ENCODE measurements around the gene CRABP2.

The CRABP2 gene

GRCh38 chr1:156670359-156670758, 35.0 kb downstream of the CRABP2 start:
- Histone ChIP-seq H3K4me2 (ENCODE audit: low read length) (no peak overlapping the region), H3K4me3 (ENCODE audit: low read length) (no peak overlapping the region), H3K36me3 (ENCODE audit: control insufficient read depth, low read length) (no peaks in the 10 kb centered on the region)

GRCh38 chr1:156669794-156670193, 35.6 kb downstream of the CRABP2 start:
- Histone ChIP-seq H3K4me2 (ENCODE audit: low read length) (no peak overlapping the region), H3F3A (ENCODE audit: control insufficient read depth, insufficient read depth) (peaks cover 5% of the 10 kb centered on the region; the same call in 1 of the 2 replicates), H3K36me3 (ENCODE audit: control insufficient read depth, low read length) (no peaks in the 10 kb centered on the region), H3K4me1 (ENCODE audit: control insufficient read depth, low read length) (peaks cover 9% of the 10 kb centered on the region), H3K79me2 (ENCODE audit: control insufficient read depth, low read length) (no peaks in the 10 kb centered on the region), H3K27me3 (ENCODE audit: control insufficient read depth, low read length) (peaks cover 71% of the 10 kb centered on the region), H3K9me2 (replicated peaks; ENCODE audit: control insufficient read depth, low read length) (no peaks in the 10 kb centered on the region), H3K9me3 (ENCODE audit: control insufficient read depth, insufficient read depth, low read length) (no peaks in the 10 kb centered on the region), H3K27ac (ENCODE audit: low read depth, low read length) (no peak overlapping the region), H4K20me1 (ENCODE audit: control insufficient read depth, insufficient read depth, low read depth, low read length) (no peaks in the 10 kb centered on the region), H3K4me3 (ENCODE audit: low read length) (no peak overlapping the region)
- no peak for TF ChIP-seq EZH2phosphoT487 (IDR thresholded peaks at IDR 0.05; ENCODE audit: borderline replicate concordance, low read length)
- no peak for TF ChIP-seq CTCF (IDR thresholded peaks at IDR 0.05; ENCODE audit: low read depth, low read length, poor library complexity, severe bottlenecking)

More at GRCh38 chr1:156670359-156670758, 35.0 kb downstream of the CRABP2 start:
- H3K4me1 ChIP-seq (ENCODE audit: control insufficient read depth, low read length), result peaks cover 4% of the 10 kb centered on the region
- H3K9me2 ChIP-seq (replicated peaks; ENCODE audit: control insufficient read depth, low read length), result no peaks in the 10 kb centered on the region
- TF ChIP-seq CTCF (IDR thresholded peaks at IDR 0.05; ENCODE audit: low read depth, low read length, poor library complexity, severe bottlenecking), result no peak
- H3F3A ChIP-seq (ENCODE audit: control insufficient read depth, insufficient read depth), result peaks cover 5% of the 10 kb centered on the region; the same call in 1 of the 2 replicates
- peaks cover 73% of the 10 kb centered on the region for H3K27me3 ChIP-seq (ENCODE audit: control insufficient read depth, low read length)
- H3K27ac ChIP-seq (ENCODE audit: low read depth, low read length), result no peak overlapping the region
- H3K79me2 ChIP-seq (ENCODE audit: control insufficient read depth, low read length), result no peaks in the 10 kb centered on the region
- H4K20me1 ChIP-seq (ENCODE audit: control insufficient read depth, insufficient read depth, low read depth, low read length), result no peaks in the 10 kb centered on the region
- H3K9me3 ChIP-seq (ENCODE audit: control insufficient read depth, insufficient read depth, low read length), result no peaks in the 10 kb centered on the region

- H3K27me3 ChIP-seq (ENCODE audit: control insufficient read depth, low read length), result peaks cover 72% of the 10 kb centered on the region
- peaks cover 5% of the 10 kb centered on the region; the same call in 1 of the 2 replicates for H3F3A ChIP-seq (ENCODE audit: control insufficient read depth, insufficient read depth)
- no peak overlapping the region for H3K4me3 ChIP-seq (ENCODE audit: low read length)
- no peaks in the 10 kb centered on the region for H3K79me2 ChIP-seq (ENCODE audit: control insufficient read depth, low read length)
- H3K36me3 ChIP-seq (ENCODE audit: control insufficient read depth, low read length), result no peaks in the 10 kb centered on the region
- H3K9me3 ChIP-seq (ENCODE audit: control insufficient read depth, insufficient read depth, low read length), result no peaks in the 10 kb centered on the region
- peaks cover 17% of the 10 kb centered on the region for H3K4me1 ChIP-seq (ENCODE audit: control insufficient read depth, low read length)
- TF ChIP-seq EZH2phosphoT487 (IDR thresholded peaks at IDR 0.05; ENCODE audit: borderline replicate concordance, low read length), result no peak
- no peak for TF ChIP-seq CTCF (IDR thresholded peaks at IDR 0.05; ENCODE audit: low read depth, low read length, poor library complexity, severe bottlenecking)
- H3K27ac ChIP-seq (ENCODE audit: low read depth, low read length), result no peak overlapping the region
- H4K20me1 ChIP-seq (ENCODE audit: control insufficient read depth, insufficient read depth, low read depth, low read length), result no peaks in the 10 kb centered on the region
- H3K9me2 ChIP-seq (replicated peaks; ENCODE audit: control insufficient read depth, low read length), result no peaks in the 10 kb centered on the region
- H3K4me2 ChIP-seq (ENCODE audit: low read length), result no peak overlapping the region
These were observed 36.4 kb downstream of the CRABP2 start for GRCh38 chr1:156668801-156669637.

Measured in DOHH2 (cell line).